ENCODE results near the gene RIBC1.
"Not testable (repeated sequence)": the region's sequence is repeated elsewhere in the genome, so short reads cannot be mapped to it uniquely, and the experiment has no call there.

RIBC1 gene

DNA sequence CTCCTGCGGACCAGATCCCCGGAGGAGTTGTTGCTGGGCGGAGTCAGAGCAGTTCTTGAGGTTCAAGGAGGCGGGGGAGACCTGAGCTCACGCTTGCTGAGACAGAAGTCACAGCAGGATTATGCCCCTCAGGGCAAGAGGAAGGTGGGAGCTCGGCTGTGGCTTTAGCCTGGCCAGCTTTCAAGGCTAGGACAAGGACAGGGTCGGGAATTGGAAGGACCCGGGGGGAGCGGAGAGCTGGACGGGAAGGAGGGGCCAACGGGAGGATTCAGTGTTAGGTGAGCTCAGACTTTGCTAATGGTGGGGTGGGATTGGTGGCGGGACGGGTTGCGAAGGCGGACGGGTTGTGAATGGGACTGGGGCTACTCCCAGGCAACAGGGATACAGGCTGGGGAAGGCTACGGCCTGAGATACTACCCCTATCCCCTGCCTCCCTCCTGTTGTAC, at the start of gene RIBC1:
RIBC1 (plus strand) TSS at position 13 of the 446 bp plus-strand sequence. CDS start 3,404 bp downstream, outside the sequence.
- peak; percentile 85 for DNase-seq

GRCh38 chrX:53373307-53373706, 49.4 kb upstream of the RIBC1 start:
- no peak for DNase-seq

DNA sequence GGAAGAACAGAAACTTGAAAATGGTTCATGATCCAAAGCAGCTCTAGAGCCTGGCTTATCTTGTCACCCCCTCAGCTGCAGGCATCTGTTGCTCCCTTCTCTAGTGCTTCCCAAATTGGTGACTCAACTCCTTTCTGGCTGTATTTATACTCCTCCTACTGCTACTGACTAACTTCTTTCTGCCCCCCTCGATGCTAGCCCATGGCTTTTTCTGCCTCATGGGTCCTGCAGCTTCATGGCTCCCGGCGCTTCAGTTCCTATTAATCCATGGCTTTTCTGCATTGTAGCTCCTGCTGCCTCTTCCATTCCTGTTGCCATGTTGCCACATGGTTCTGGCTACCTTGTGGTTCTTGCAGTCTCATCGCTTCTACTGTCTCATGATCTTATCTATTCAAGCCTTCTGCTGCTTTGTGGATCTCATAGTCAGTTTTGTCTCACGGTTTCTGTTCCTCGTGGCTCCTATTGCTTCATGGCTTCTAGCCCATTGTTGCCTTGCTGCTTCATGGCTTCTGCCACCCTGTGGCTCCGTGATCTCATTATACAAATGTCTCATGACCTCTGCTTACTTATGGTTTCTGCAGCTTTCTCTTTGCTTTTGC, 48.4 kb upstream of the RIBC1 start:
- no peak for DNase-seq

- peak; percentile 17 for DNase-seq
These were observed 47.8 kb upstream of the RIBC1 start for GRCh38 chrX:53374923-53375322.

- no peak for DNase-seq
These were observed 45.8 kb upstream of the RIBC1 start for GRCh38 chrX:53376888-53377287.

GRCh38 chrX:53377464-53377863, 45.2 kb upstream of the RIBC1 start:
- DNase-seq = no peak

GRCh38 chrX:53379008-53379710, 43.5 kb upstream of the RIBC1 start:
- DNase-seq = no peak

DNA sequence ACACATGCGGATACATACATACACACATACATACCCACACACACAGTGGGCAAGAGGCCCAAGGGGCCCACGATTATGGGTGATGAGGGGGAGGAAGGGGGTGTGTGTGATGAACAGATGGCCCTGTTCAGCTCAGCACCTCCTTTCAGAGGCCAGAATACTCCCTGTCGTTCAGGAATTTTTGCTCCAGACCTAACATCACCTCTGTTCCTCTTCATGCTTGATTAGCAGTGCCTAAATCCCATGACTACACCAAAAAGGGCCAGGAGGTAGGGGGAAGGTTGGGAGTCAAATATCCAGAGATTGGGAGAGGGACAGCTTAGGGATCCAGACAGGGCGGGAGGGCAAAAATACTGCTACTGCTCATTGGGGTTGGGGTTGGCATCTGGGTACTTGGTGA, 42.9 kb upstream of the RIBC1 start:
- no peak for DNase-seq

- no peak for DNase-seq
These were observed 39.1 kb upstream of the RIBC1 start for GRCh38 chrX:53383376-53384076.

GRCh38 chrX:53395605-53396298, 26.9 kb upstream of the RIBC1 start:
- DNase-seq = peak; percentile 19

DNA sequence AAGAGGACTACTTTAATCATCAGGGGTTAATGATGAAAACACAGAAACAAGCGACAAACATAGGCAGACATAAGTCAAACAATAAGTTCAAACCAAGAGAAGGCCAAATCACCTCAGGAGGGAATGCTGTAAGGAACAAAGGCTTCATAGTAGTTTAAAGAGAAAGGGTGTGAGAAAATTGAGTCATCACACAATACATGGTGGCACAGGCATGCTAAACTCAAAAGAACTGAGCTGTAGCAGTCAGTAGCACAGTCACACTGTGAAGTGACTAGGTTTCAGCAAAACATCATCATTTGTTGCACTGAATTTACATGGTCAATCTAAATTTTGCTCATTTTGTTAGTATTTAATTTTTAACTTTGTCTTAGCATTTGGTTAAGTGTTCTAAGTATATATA, 24.5 kb upstream of the RIBC1 start:
- DNase-seq = no peak

GRCh38 chrX:53403535-53403934, 19.1 kb upstream of the RIBC1 start:
- no peak for DNase-seq

GRCh38 chrX:53412446-53412845, 10.2 kb upstream of the RIBC1 start:
- DNase-seq = no peak

DNA sequence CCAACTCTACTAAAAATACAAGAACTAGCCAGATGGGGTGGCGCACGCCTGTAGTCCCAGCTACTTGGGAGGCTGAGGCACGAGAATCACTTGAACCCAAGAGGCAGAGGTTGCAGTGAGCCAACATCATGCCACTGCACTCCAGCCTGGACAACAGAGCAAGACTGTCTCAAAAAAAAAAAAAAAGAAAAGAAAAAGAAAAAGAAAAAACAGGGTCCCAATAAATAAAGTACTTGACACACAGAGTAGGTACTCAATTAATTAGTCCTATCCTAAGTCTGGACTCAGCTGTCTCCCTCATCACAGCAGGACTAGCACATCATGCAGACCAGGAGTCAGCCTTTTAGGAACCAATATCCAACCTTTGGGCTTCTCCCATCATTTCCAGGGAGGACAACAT, 2.3 kb upstream of the RIBC1 start:
- not testable (repeated sequence) for DNase-seq

GRCh38 chrX:53421125-53421524, 1.5 kb upstream of the RIBC1 start:
- DNase-seq = peak; percentile 12

DNA sequence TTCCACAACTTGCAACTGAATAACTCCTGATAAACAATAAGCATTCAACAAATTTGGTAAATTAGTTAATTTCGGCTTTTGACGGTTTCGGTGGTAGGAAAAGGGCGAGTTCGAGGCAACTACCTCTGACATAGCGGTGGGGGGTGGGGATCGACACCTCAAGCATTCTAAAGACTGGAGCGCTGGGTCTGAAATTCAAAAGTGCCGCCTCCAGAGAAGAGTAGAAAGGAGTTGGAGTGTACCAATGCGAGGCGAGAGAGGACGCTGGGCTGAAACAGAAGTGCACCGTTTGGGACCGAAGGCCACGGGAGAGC, 944 bp upstream of the RIBC1 start:
- DNase-seq = no peak

- peak; percentile 99 for DNase-seq
These were observed 400 bp upstream of the RIBC1 start, which contains the start of gene SMC1A for GRCh38 chrX:53422086-53422860. Gene SMC1A, minus strand, starts transcription at chrX:53422654. Its CDS starts 54 bp downstream, at chrX:53422600.

- no peak for DNase-seq
These were observed 7.1 kb downstream of the RIBC1 start for GRCh38 chrX:53429755-53430154.

- no peak for DNase-seq
These were observed 7.6 kb downstream of the RIBC1 start for GRCh38 chrX:53430231-53430630.

- peak; percentile 96 for DNase-seq
These were observed 11.3 kb downstream of the RIBC1 start, which contains the start of gene HSD17B10 for GRCh38 chrX:53433651-53434639. Gene HSD17B10, minus strand, starts transcription at chrX:53434370. Its CDS starts 25 bp downstream, at chrX:53434345.

DNA sequence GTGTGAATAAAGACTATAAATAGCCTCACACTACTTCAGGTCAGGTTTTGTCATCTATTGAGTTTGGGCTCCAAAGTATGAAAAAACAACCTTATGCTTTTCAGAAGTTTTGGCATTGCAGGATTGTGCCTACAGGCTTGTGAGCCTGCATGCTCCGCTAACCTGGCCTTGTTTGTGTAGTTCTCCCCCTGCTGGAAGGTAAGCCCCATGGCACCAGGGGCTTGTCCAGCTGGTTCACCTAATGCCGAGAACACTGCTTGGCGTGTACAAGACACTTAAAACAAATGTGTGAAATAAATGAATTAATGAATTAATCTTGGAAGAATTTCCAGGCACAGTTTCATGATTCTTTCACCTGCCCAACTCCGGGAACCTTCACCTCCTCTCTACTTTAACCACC, 13.3 kb downstream of the RIBC1 start:
- DNase-seq = peak; percentile 90
